HG02763 (cell line): ENCODE results near the gene CKM.
"Not testable (repeated sequence)": the region's sequence is repeated elsewhere in the genome, so short reads cannot be mapped to it uniquely, and the experiment has no call there.

Experiments
- ATAC-seq: cut with Tn5 transposase; IDR thresholded peaks from one replicate; pipeline ENCODE4 v1.9.1; 2021; ENCODE audit warnings: mild to moderate bottlenecking, moderate library complexity; ENCODE audit not compliant: unreplicated experiment

Gene CKM

DNA sequence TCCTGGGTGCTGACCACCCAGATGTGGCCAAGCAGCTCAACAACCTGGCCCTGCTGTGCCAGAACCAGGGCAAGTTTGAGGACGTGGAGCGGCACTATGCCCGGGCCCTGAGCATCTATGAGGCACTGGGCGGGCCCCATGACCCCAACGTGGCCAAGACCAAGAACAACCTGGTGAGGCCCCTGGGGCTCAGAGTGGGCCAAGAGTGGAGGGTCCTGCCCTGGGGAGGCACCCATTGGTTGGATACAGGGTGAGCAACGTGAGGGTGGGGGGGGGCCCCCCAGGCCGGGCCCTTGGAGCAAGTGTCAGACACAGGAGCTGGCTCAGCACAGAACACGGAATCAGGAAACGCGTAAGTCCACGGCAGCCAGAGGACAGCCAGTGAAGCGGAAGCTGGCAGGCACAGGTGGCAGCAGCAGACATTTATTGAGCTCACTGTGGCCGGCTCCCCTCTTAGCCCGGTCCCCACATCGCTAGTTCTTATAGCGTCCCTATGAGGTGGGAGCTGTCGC, 26.8 kb upstream of the CKM start:
- ATAC-seq, result no peak

DNA sequence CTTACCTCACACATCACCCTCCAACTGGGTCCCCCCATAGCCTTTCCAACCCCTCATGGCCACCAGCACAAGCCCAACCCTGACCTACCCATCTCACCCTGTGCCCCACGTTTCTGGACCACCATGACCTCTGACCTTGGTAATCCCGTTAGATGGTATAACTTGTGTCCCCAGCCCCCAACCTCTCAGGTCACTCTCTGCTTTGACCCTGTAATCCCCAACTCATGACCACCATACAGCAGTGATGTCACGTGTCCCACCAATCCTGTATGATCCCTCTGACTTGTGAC, 26.4 kb upstream of the CKM start:
- no peak for ATAC-seq

DNA sequence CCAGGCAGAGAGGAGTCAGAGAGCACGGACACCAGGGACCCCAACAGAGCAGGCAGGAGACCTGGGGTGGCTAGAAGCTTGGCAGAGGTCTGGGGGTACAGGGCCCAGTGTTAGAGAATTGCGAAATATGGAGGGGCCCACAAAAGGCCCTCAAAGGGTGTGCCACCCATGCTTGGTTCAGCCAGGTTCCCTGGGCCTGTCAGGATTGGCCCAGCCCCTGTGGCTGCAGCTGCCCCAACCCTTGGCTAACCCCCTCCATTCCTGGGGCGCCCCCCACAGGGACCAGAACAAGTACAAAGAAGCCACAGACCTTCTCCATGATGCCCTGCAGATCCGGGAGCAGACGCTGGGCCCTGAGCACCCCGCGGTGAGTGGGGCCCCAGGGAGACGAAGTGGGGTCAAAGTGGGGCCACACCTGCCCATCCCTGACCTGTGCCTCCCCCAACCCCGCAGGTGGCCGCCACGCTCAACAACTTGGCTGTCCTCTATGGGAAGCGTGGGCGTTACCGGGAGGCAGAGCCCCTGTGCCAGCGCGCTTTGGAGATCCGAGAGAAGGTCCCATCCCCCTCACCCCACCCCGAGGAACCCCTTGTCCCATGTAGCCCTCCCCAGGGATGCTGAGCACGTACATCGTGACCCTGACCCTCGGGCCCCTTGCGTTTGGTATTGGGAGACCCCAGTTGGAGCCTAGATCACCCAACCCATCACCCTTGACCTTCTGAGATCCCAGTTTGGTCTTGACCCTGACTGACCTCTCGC, 25.9 kb upstream of the CKM start:
- no peak for ATAC-seq

DNA sequence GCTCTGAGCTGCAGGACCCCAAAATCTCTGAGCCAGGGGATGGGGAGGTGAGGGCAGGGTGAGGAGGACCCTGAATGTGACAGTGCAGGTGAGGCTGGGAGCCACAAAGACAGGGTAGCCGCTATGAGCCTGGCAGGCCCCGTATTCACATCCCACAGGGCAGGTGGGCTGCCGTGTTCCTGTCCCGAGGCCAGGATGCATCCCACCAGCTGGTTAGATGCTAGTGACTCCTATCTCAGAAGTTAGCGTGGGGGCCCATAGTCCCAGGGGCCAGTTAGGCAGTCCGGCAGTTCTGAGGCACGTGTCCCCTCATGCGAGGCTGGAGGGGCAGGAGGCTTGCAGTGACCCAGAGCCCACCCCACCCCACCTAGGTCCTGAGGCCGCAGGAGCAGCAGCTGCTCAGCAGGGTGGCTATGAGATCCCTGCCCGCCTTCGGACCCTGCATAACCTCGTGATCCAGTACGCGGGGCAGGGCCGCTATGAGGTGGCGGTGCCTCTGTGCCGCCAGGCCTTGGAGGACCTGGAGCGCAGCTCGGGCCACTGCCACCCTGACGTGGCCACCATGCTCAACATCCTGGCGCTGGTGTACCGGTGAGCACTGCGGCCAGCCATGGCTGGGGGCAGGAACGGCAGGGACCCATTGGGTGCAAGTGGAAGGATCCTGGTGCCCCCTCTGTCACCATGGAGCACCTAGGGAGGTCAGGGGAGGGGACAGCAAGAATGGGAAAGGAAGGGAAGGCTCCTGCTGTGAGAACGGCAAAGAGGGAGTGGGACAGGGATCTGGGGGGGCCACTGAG, 25.1 kb upstream of the CKM start:
- no peak for ATAC-seq

DNA sequence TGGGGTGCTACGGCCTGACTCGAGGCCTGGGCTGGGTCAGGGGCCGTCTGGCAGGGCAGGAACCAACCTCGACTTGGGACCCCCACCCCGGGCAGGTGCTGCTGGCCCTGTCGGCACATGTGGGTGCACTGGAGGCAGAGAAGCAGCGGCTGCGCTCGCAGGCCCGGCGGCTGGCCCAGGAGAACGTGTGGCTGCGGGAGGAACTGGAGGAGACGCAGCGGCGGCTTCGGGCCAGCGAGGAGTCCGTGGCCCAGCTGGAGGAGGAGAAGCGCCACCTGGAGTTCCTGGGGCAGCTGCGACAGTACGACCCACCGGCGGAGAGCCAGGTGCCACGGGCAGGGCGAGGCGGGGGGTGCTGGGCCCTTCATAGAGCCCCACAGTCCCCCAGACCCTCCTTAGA, 23.8 kb upstream of the CKM start:
- no peak for ATAC-seq

DNA sequence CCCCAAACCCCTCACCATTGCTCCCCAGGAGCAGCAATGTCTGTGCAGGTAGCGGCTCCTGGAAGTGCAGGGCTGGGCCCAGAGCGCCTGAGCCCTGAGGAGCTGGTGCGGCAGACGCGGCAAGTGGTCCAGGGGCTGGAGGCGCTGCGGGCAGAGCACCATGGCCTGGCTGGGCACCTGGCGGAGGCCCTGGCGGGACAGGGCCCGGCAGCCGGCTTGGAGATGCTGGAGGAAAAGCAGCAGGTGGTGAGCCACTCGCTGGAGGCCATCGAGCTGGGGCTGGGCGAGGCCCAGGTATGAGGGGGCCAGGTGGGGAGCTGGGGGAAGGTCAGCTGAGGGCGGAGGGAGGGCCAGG, 22.8 kb upstream of the CKM start:
- ATAC-seq, result no peak

DNA sequence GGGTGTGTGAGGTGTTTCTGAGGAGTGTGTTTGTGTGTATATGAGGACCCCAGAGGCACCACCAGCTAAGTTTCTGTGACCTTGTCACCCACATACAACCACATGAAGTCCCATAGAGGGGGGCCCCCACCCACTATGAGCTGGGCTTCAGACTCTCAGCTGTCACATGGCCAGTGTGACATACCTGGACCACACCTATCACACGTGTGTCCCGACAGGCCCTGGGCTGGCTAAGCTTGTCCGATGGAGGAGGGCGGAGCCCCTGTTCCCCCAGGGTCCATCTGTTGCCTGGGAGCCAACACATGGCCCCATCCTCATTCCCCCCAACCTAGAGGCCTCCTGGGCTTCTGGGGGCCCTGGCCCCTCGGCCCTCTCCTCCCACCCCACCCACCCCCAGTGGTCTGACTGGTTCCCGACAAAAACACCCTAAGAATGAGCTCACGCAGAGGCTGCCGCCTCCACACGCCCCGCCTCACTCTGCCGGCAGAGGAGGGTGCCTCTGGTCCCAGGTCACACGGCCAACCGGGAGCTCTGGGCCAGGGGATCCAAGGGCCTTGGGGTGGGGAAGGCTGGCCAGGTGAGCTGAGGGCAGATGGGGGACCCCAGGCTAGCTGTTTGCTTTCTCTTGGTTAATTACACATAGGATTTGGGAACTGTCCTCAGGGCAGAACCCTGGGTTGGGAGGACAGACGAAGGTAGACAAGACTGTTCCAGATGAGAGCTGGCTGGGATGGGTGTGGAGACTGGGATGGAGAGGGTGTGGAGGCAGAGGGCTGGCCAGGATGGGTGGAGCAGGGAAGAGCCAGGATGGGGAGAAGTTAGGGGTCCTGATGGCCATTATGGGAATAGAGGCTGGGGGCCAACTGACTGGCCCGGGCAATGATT, 22.2 kb upstream of the CKM start:
- no peak for ATAC-seq

DNA sequence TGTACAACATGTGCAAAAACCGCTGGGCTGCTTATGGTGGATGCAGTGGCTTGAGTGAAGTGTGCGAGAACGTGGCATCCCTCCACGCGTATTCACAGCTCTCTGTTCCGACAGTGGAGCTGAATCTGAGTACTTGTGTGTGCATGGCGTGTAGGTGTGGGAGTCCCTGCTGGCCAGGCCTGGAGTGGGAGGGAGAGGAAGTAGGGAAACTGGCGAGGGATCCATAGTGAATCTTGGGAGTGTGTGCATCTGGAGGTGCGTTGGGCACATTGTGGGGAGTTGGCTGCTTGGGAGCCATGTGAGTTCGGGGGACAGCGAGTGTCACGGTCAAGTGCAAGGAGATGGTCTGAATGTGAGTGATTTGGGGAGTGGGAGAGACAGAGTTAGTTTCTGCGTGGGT, 20.2 kb upstream of the CKM start:
- no peak for ATAC-seq

DNA sequence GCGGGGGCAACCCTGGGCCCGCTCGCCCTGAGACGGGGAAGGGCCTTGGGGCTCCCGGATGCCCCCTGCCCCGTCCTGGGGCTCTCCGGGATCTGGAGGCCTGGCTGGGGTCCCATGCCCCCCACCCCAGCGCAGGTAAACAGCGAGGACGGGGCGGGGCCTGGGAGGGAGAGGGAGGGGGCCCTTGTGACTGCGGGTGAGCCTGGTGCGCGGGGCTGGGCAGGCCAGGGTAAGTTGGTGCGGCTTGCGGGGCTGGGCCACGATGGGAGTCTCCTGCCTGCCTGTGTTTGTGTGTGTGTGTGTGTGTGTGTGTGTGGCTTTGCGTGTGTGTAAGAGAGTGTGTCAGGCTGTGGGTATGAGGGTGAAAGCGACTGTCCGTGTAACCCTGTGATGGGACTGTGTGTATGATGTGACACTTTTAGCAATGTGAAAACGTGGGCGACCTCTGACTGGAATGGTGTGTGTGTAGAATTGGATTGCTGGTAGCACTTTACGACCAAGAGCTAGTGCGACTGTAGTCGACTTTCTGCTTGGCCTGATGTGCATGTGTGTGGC, 18.3 kb upstream of the CKM start:
- no peak for ATAC-seq

DNA sequence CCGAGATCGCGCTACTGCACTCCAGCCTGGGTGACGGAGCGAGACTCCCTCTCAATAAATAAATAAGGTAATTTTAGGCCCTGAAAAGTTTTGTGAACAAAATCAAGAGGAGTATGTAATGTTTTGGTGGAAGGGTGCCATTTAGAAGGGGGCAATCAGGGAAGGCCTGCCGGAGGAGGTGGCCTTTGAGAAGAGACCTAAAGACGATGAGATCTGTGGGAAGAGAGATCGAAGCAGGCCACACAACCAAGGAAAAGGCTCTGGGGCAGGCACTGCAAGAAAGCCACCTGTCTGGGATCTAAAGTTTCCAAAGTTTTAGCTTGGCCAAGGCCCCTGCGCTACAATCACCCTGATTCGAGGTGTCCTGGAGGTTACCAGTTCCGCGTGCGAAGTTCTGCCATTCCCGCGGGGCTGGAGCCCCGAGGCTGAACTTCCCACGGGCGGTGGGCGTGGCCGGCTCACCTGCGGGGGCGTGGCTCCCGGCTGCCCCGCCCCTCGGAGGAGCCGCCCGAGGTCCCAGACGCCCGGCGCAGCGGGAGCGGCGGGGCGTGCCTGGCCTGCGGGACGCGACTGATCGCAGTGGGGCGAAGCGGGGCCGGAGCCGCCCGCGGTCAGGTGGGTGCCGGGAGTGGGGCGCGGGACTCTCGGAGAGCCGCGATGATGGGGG, 17.7 kb upstream of the CKM start, which contains the start of gene KLC3:
TSS of gene KLC3 (plus strand) at position 519 of the 667 bp plus-strand sequence. CDS start 4,792 bp downstream, outside the sequence.
- ATAC-seq, result no peak

DNA sequence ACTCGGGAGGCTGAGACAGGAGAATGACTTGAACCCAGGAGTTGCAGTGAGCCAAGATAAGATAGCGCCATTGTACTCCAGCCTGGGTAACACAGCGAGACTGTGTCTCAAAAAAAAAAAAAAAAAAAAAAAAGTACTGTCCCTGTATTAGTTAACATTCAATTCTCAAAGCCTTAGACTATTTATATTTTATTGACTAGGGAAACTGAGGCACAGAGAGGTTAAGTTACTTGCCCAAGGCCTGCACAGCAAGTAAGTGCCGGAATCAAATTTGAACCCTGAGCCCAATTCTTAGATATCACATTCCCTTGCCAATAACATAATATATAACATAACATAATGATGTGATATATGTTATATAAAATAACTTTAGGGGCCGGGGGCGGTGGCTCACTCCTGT, 17.0 kb upstream of the CKM start:
- no peak for ATAC-seq

DNA sequence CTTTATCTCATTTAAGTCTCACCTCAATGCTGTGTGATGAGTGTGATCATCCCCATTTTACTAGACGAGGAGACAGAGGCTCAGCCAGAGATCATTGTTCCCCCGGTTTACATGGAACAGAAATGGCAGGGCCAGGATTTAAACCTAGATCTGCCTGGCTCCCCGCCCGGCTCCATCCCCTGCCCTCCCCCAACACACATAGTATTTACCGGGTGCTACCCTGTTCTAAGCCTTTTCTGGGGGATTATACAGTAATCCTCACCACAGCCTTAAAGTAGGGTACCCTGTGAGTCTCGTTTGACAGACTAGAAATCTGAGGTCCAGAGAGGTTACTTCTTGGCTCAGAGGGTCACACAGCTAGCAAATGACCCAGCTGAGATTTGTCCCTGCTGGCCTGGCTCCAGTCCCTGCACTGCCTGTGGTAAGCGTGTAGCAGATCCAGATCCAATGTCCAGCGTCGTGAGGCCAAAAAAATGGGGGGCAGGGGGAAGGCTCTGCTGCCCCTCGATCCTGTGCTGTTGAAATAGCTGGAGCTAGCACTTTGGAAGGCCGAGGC, 14.1 kb upstream of the CKM start:
- no peak for ATAC-seq

DNA sequence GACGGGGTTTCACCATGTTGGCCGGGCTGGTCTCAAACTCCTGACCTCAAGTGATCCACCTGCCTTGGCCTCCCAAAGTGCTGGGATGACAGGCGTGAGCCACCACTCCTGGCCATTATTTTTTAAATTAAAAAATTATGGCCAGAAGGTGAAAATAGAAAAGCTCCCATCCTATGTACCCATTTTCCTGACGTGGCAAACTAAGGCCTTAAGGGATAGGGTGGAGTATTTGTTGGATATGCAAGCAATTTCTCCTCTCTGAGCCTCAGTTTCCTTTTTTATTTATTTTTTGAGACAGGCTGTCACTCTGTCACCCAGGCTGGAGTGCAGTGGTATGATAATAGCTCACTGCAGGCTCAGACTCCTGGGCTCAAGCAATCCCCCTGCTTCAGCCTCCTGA, 12.2 kb upstream of the CKM start:
- not testable (repeated sequence) for ATAC-seq

DNA sequence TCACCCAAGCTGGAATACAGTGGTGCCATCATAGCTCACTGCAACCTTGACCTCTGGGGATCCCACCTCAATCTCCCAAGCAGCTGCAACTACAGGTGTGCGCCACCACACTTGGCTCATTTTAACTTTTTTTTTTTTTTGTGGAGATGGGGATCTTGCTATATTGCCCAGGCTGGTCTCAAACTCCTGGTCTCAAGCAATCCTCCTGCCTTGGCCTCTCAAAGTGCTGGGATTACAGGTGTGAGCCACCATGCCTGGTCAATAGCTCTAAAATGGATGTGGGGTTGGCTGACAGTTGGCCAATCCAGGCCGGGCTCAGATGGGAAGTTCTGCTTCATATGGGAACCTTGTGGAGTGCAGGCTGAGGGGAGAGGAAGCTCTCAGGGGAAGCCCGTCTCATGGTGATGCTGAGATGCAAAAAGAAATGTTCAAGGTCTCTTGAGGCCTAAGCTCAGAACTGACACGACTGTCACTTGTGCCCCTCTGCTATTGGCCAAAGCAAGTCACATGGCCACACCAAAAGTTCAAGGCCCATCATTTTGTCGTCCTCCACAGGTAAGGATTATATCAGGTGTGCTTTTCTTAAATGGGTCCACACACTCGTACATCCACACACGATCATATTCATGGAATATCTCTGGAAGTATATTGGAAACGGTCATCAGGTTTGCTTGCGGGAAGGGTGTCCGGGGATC, 11.1 kb upstream of the CKM start:
- ATAC-seq, result no peak

DNA sequence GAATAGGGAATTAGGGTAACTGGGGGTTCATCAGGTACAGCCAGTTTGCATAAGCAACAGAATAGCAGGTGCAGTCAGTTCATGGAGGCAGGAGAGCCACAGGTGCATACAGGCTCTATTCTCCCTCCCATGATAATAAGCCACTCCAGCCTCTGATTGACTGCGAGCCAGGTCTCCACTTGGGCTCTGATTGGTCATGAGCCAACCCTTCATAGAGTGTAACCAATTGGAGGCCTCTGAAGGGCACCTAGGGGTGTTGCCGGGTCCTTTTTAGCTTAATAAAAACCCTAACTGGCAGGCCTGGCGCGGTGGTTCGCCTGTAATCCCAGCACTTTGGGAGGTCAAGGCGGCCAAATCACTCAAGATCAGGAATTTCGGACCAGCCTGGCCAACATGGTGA, 8.7 kb upstream of the CKM start:
- no peak for ATAC-seq

DNA sequence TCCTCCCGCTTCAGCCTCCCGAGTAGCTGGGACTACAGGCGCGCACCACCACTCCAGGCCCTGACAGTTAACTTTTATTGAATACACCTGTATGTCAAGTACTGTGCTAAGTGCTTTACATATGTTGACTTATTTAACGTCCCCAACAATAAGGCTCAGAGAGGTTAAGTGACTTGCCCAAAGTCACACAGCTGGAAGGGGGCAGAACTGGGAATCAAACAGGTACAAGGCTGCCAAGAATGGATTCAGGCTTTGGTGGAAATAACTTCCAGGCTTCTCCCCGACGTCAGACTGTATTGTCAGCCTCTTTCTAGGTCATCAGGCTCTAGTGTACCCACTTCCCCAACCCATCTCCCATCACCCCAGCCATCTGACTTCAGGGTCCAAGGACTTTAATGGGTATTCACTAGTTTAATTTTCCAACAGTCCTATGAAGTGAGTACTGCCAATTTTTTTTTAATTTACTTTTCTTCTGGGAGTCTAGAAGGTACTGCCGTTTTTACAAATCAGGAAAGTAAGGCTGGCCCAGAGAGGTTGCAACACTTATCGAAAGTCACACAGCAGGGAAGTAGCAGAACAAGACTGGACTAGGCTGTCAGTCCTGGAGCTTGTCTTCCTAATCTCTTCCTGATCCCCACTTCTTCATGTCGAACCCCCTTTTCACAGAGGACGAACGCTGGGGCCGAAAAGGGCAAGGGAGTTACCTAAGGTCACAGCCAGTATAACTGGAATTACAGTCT, 4.9 kb upstream of the CKM start:
- no peak for ATAC-seq

DNA sequence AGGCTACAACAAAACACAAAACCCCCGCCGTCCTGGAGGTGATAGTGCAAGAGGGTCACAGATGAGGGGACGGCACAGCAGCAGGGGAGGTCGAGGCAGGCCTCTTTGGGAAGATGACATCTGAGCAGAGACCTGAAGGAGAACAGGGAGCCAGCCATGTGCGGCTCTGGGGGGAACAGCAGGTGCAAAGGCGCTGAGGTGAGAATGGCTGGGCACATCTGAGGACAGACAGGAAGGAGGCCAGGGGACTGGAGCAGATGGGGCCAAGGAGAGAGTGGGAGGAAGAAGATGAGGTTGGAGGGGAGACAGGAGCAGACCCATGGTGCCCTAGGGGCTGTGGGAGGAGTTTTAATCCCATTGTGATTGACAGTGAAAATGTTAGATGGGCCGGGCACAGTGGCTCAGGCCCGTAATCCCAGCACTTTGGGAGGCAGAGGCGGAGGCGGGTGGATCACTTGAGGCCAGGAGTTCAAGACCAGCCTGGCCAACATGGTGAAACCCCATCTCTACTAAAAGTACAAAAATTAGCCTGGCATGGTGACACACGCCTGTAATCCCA, 1.8 kb upstream of the CKM start:
- ATAC-seq, result no peak

DNA sequence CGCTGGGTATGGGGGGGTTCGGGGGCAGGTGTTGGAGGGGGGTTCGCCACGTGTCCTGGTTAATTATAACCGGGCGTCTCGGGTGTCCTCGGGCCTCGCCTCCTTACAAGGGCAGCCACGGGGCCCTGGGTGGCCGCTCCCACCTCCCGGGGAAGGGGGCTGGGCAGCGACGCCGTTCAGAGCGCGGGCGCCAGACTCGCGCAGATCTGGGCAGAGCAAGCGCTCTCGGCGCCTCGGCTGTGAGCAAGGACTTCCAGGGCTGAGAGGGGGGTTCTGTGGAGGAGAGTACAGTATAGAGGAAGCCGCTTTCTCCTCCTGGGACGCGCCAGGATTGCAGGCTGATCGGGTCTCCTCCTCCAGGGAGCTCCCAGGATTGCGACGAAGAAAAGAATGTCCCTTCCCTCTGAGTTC, 1.0 kb upstream of the CKM start:
- no peak for ATAC-seq

DNA sequence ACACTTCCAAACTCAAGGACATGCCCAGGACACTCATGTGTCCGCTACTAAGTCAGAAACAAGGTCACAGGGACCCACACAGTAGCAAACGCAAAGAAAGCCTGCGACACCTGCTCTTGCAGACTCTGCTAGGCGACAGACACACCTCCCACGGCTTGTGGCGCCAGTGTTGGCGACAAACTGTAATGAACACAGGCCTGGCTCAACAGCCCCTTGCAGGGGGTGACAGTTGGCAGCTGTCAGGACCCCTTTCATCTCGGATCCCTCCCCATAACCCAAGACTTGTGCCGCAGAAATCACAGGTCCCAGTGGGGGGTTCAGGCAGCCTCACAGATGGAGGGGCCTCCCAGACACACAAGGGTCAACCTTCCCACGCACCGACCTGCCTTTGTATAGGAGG, 364 bp downstream of the CKM start:
- no peak for ATAC-seq
